GM21786 (cell line): ENCODE results near the gene ALCAM.
"Not testable (repeated sequence)": the region's sequence is repeated elsewhere in the genome, so short reads cannot be mapped to it uniquely, and the experiment has no call there.

Source experiments
- ATAC-seq: cut with Tn5 transposase; IDR thresholded peaks from one replicate; pipeline ENCODE4 v1.9.1; 2021; ENCODE audit not compliant: unreplicated experiment

The ALCAM gene

DNA sequence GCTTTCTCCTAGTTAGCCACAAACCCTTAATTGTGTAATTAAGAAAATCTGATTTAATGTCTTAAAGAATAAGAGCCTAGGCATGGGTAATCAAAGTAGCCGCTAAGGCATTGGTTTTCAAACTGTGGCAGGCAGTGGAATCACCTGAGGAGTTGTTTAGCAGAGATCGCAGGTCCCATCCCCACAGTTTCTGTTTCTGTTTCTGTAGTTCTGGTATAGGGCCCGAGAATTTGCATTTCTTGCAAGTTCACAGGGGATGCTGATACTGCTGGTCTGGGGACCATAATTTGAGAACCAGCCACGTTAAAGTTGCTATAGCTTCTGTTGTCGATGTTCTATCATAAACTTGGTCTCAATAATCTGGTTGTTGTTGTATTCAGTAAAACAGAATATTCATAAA lies 204.3 kb downstream of the ALCAM start:
- no peak for ATAC-seq

DNA sequence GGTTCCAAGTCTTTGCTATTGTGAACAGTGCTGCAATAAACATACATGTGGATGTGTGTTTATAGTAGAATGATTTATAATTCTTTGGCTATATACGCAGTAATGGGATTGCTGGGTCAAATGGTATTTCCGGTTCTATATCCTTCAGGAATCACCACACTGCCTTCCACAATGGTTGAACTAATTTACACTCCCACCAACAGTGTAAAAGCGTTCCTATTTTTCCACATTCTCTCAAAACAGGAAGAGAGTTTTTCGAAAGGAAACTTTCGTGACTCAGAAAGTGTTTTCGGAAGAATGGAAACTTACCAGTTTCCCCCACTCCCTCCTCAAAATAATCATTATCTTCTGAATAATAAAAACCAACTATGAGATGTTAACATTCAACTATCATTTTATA lies 205.8 kb downstream of the ALCAM start:
- ATAC-seq = no peak

GRCh38 chr3:105579439-105579838 lies 212.7 kb downstream of the ALCAM start:
- ATAC-seq = no peak

DNA sequence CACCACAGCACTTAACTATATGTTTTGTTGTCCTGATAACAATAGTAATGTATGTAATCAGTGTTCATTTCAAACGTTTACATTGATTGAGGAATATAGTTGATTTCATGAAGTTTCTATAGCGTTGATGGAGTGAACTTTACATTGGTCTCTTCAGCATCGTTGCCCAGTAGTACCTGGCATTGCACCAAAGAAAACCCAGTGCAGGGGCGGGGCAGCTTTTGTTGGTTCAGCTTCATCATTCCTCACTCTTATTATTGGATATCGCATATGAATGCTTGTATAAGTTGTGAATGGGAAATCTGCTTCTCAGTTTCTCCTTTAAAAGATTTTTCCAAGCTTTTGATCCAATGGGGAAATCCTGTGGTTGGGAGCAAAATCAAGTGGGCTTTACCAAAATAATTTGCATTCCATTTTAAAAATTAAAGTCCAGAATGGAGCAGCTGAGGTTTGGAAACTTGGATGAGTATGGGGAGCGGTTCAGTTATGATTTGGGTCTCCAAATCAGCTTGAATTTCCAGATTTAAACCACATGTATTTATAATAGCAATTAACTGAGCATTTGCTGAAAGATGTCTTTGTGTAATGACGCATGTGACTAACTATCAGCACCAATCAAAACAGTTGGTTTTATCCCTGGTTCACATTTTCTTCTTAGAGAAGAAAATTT lies 213.7 kb downstream of the ALCAM start:
- no peak for ATAC-seq

- no peak for ATAC-seq
Observed at GRCh38 chr3:105582015-105582414, 215.3 kb downstream of the ALCAM start.

DNA sequence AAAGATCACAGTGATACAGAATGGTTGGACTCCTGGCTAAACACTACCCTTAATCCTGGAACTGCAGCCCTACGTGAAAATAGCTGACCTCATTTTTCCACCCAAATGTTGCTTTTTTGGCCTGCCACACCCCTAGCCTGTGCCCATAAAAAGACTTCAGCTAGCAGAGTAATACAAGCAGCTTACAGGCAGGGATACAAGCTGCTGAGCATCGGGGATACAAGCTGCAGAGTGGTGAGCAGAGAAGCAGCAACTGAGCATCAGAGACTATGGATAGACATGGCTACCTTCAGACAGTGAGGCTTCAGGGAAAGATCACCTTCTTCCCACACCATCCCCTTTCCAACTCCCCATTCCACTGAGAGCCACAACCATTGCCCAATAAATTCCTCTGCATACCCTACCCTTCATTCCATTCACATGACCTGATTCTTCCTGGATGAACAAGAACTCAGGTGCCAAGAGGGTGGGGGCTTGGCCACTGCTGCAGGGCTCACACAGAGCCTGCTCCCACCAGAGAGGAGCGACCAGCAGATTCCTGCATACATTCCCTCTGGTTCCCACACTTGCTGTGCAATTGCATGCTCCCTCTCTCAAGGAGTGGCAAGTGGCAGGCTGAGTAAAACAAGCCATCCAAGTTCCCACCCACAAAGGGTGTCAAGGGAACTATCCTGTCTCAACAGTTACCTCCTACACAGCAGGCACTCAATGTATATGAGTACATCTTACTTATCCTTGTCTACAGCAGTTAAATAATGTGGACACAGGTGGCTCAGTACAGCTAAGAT lies 217.5 kb downstream of the ALCAM start:
- ATAC-seq = no peak

DNA sequence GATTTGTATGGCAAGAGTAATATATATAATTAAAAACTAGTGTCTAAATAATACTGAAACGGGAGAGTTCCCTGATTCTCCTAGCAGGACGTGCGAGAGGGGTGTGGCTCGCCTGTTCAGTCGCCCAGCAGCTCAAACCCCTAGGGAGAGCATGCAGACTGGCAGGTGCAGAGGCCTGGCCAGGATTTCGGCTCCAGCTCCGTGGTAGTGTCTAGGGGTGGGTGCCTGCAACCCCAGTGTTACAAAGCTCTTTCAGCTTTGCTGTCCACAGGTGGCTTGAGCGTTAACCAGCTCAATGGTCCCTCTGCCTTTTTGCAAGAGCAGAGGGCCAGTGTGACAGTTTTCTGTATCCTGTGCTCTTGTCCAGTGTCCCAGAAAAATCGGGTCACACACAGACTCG lies 226.6 kb downstream of the ALCAM start:
- ATAC-seq = no peak

- no peak for ATAC-seq
Observed at GRCh38 chr3:105594219-105594618, 227.5 kb downstream of the ALCAM start.

DNA sequence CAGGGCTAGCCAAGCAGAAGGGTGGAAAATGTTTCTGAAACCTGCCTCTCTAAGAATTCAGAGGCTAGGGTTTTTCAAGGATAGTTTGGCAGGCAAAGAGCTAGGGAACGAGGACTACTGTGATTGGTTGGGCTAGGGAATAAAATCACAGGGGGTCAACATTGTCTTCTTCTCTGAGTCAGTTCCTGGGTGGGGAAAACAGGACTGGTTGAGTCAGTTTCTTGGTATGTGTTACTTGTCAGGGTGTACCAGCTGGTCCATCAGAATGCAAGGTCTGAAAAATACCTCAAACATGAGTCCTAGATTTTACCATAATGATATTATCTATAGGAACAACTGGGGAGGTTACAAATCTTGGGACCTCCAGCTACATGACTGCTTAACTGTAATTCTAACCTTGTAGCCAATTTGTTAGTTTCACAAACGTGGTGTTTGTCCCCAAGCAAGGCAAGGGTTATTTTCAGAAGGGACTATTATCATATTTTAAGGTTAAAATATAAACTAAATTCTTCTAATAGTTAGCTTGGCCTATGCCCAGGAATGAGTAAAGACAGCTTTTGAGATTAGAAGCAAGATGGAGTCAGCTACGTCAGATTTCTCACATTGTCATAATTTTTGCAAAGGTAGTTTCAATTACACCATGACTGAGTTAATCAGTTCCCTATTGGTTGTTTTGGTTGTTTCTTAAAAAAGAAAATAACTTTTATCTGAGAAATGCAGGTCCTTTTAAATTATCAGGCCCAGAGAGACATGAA lies 231.5 kb downstream of the ALCAM start:
- no peak for ATAC-seq

- ATAC-seq = no peak
Observed at GRCh38 chr3:105599350-105599749, 232.6 kb downstream of the ALCAM start.

DNA sequence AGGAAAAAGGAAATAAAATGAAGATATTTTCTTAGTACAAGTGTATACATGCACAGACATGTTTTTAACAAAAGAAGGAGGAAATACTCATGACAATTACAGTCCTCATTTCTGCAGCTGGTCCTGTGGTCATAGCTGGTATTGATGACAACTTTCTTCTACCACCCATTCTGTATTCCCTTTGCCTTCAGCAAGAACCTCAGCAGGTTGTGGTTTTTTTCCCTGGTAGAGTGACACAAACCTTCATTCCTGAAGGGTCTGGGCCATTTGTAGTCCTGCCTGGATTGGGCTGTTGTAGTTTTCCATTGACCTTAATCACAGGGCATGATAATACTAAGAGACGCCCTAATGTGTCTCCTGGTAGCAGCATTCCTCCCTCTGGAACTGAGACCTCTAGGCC lies 235.0 kb downstream of the ALCAM start:
- ATAC-seq = not testable (repeated sequence)

DNA sequence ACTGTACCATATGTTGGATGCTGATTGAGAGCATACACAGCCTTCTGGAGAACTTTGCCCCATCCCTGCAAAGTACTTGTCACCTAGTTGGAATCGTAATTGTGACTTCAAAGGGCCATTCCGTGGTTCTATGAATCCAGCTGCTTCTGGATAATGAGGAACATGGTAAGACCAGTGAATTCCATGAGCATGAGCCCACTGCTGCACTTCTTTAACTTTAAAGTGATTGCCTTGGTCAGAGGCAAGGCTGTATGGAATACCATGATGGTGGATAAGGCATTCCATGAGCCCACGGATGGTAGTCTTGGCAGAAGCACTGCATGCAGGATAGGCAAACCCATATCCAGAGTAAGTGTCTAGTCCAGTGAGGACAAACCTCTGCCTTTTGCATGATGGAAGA lies 235.6 kb downstream of the ALCAM start:
- ATAC-seq = not testable (repeated sequence)

DNA sequence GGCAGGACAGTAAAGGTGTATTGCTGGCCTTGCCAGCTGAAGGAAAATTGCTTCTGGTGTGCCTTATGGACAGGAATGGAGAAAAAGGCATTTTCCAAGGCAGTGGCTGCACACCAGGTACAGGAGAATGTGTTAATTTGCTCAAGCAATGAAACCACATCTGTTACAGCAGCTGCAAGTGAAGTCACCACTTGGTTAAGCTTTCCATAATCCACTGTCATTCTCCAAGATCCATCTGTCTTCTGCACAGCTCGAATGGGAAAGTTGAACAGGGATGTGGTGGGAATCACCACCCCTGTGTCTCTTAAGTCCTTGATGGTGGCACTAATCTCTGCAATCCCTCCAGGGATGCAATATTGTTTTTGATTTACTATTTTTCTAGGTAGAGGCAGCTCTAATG lies 236.8 kb downstream of the ALCAM start:
- not testable (repeated sequence) for ATAC-seq

- no peak for ATAC-seq
Observed at GRCh38 chr3:105606016-105606415, 239.3 kb downstream of the ALCAM start.

GRCh38 chr3:105608623-105609022 lies 241.9 kb downstream of the ALCAM start:
- ATAC-seq = no peak

DNA sequence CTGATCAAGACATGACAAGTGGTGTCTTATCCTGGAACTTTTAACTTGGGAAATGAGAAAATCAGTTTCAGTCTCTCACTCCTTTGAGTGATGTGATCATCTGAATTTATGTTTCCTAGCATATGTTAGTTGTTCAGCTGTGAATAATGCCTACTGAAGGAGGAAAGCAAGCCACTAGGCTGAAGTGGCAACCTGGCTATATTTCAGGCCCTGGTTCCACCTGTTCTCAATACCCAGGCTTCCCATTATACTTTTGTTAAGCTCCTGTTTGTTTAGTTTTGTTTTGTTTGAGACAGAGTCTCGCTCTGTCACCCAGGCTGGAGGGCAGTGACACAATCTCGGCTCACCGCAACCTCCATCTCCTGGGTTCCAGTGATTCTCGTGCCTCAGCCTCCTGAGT lies 243.8 kb downstream of the ALCAM start:
- no peak for ATAC-seq

- ATAC-seq = no peak
Observed at GRCh38 chr3:105611304-105612192, 244.8 kb downstream of the ALCAM start.

GRCh38 chr3:105613120-105613519 lies 246.4 kb downstream of the ALCAM start:
- ATAC-seq = no peak

GRCh38 chr3:105614288-105615030 lies 247.8 kb downstream of the ALCAM start:
- no peak for ATAC-seq

DNA sequence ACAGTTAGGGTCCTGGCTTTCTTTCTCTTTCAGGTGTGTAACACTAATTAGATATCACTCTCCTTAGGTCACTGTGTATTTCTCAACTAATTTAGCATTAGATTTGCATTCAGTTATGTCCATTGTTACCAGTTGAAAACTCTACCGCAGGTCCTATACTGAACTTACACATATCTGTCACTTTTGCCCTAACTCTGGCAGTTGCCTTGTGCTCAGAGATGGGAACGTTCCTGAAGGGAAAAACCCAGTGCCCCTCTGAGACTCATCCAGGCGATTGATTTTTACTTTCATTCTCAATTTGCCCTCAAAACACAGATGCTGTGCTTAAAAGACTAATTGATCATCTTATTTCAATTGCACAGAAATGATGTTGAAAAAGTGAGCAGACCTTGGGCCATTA lies 249.1 kb downstream of the ALCAM start:
- no peak for ATAC-seq
